GM12892 (cell line): ENCODE measurements around the gene PLXNC1.

ENCODE experiments used
- POLR2A ChIP-seq: IDR thresholded peaks from 2 replicates; pipeline ENCODE4 v1.6.1; 2011; ENCODE audit warnings: low read depth, low read length, control low read depth
- POLR2AphosphoS5 ChIP-seq: IDR thresholded peaks from 2 replicates; pipeline ENCODE4 v1.6.1; 2011; ENCODE audit warnings: low read depth, low read length, control low read depth
- TAF1 ChIP-seq: IDR thresholded peaks from 2 replicates; pipeline ENCODE4 v1.6.1; 2011; ENCODE audit warnings: low read depth, mild to moderate bottlenecking, control low read depth, low read length, borderline replicate concordance

GRCh38 chr12:94149781-94150239 is 1.4 kb downstream of the PLXNC1 start:
- TF ChIP-seq TAF1, result no peak
- no peak for TF ChIP-seq POLR2A
- TF ChIP-seq POLR2AphosphoS5, result no peak
